ENCODE measurements around the gene HCAR2.
"Not testable (repeated sequence)": the region's sequence is repeated elsewhere in the genome, so short reads cannot be mapped to it uniquely, and the experiment has no call there.

Gene HCAR2

DNA sequence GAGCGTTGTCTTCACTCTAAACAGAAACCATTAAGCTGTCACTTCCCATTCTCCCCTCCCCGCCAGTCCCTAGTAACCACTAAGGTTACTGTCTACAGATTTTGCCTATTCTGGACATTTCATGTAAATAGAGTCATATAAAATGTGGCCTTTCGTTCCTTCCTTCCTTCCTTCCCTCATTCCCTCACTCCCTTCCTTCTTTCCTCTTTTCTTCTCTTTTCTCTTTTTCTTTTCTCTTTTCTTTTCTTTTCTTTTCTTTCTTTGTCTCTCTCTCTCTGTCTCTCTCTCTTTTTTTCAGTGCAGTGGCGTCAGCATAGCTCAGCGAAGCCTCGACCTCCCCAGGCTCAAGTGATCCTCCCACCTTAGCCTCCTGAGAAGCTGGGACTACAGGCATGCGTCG is 37.8 kb downstream of the HCAR2 start:
- no peak for DNase-seq (ENCODE audit: low read depth in 3 of 3)

DNA sequence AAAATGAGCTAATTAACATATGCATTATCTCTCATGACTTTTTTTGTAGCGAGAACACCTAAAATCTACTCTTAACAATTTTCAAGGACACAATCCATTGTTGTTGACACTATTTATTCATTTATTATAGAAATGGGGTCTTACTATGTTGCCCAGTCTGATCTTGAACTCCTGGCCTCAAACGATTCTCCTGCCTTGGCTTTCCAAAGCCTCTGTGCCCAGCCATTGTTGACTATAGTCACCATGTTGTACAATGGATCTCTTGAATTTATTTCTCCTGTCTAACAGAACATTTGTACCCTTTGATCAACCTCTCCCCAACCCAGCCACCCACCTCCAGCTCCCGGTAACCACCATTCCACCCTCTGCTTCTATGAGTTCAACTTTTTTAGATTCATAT is 41.2 kb downstream of the HCAR2 start:
- DNase-seq (ENCODE audit: low read depth in 3 of 3): no peak

DNA sequence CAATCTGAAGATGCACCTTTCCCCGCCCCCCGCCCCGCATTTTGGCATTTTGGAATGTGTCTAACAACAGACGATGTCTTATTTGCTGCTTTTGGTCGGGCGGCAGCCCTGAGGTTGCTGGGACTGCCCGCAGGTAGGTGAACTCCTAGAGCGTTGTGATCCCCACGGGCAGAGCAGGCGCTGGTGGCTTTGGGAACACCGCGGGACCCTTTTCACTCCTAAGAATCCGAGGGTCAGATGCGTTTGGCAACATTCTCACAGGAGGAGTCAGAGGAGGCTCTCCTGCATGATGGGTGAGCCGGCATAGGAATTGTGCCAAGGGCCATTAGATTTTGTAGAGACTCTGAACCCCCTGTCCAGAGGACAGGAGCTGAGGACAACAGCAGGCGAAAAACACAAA is 41.9 kb downstream of the HCAR2 start:
- DNase-seq (ENCODE audit: low read depth in 3 of 3): no peak

DNA sequence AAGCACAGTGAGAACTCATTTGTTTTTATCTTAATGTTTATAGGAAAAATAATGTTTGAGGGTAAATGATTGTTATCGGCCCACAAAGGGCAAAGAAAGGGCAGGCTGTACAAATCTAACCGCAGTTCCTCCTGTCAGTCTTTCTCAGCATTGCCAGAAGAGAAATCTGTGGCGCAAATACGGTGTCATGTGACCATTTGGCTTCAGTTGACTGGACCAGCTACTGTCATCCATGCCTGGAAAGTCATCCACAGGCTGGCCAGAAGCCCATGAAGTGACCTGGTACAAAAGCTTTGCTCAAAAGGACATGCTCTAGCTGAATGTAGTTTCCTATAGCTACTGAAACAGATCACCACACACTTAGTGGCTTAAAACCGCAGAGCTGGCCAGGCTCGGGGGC is 43.6 kb downstream of the HCAR2 start:
- DNase-seq (ENCODE audit: low read depth in 3 of 3): no peak

DNA sequence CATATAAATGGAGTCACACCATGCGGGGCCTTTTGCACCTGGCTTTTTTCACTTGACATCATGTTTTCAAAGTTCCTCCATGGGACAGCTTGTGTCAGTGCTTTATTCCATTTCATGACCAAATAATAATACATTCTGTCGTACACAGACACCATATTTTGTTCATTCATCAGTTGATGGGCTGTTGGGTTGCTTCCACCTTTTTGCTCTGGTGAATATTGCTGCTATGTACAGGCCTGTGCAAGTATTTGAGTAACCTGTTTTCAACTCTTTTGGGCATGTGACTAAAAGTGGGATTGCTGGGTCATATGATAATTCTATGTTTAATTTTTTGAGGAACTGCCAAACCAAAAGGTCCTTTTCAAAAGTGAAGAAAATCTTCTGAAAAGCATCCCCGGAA is 46.9 kb downstream of the HCAR2 start:
- DNase-seq (ENCODE audit: low read depth in 3 of 3): no peak

DNA sequence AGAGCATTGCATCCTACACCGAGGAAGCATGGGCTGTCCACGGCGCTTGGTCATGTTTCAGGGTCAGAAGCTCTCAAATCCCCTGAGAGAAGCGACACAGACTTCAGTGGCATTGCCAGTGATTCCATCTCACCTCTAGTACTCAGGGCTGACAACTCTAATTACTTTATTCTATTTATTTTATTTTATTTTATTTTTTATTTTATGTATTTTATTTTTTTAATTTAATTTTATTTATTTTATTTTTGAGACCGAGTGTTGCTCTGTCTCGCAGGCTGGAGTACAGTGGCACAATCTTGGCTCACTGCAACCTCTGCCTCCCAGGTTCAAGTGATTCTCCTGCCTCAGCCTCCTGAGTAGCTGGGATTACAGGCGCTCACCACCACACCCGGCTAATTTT is 49.9 kb downstream of the HCAR2 start:
- not testable (repeated sequence) for DNase-seq (ENCODE audit: low read depth in 3 of 3)

DNA sequence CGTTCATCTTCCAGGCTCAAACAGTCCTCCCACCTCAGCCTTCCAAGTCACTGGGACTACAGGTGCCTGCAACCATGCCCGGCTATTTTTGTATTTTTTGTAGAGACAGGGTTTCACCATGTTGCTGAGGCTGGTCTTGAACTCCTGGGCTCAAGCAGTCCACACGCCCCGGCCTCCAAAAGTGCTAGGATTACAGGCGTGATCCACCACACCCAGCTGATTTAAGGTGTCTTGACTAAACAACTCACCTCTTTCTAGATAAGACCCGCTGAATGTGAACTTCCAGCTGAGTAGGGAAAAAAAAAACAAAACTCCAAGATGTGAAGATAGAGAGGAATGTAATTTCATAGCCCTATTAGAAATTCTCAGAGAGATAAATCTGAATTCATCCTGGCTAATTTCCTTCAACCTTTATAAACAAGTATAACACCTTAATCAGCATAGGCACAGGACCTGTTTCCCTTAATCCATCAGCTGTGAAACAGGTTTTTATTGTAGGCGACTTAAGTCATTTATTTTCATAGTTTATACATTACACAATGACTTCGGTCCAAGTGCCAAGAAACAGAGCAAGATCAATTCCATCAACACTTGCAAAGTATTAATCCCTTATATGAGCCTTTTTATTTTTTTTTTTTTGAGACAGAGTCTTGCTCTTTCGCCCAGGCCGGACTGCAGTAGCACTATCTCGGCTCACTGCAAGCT is 51.5 kb downstream of the HCAR2 start:
- DNase-seq (ENCODE audit: low read depth in 3 of 3): no peak

Data from stimulated activated CD4-positive, alpha-beta T cell treated with anti-CD3 and anti-CD28 coated beads, TNF-alpha, amount 100 ng/mL, for 48 hours (primary cell).